NCI-H510A (cell line): ENCODE data around the gene CHID1.
A peak's percentile ranks its signal among the peaks of the same experiment; 100 is the strongest.

Experiments used
- DNase-seq: peaks from one replicate; lab custom pipeline; 2025; lab: John Stamatoyannopoulos, UW

CHID1 gene

GRCh38 chr11:823441-824291 lies 86.9 kb downstream of the CHID1 start:
- peak; percentile 63 for DNase-seq

- no peak for DNase-seq
Measured at GRCh38 chr11:821512-822371, 88.9 kb downstream of the CHID1 start.

- DNase-seq, result no peak
Measured at GRCh38 chr11:820655-821511, 89.7 kb downstream of the CHID1 start.

- peak; percentile 68 for DNase-seq
Measured at GRCh38 chr11:819943-820649, 90.5 kb downstream of the CHID1 start.

- DNase-seq, result peak; percentile 81
Measured at GRCh38 chr11:819129-819931, 91.3 kb downstream of the CHID1 start.

- no peak for DNase-seq
Measured at GRCh38 chr11:818396-819128, 92.0 kb downstream of the CHID1 start, which contains the start of gene PNPLA2. Gene PNPLA2, plus strand, starts transcription at chr11:818914. Its CDS starts 805 bp downstream, at chr11:819719.
